Measurements from ENCODE around the gene CADPS. TPM values are rescaled to one million over a fixed set of nuclear protein-coding genes. Genes with fewer than 3 reads are reported as not detected.

CADPS gene
- total and polyA plus RNA-seq, 5 donors from 2014 or later: not detected

- Mint-ChIP-seq H3K4me1 (no peaks in the 10 kb centered on the region), H3K27ac (no peak overlapping the region), H3K4me3 (no peak overlapping the region), H3K9me3 (peaks cover 0 to 6% (median 0%) of the 10 kb centered on the region in 7 donors), H3K36me3 (no peaks in the 10 kb centered on the region), H3K27me3 (peaks cover 2% of the 10 kb centered on the region)
- H3K36me3 ChIP-seq (ENCODE audit: control insufficient read depth, insufficient read depth, low read length): no peaks in the 10 kb centered on the region
- DNase-seq: no peak
- H3K4me3 ChIP-seq (ENCODE audit: low read depth, low read length): no peak overlapping the region
- no peaks in the 10 kb centered on the region for H3K9me3 ChIP-seq (ENCODE audit: control insufficient read depth in 2 of 2, low read length in 2 of 2)
- ATAC-seq (ENCODE audit: low read depth in 2 of 2): no peak
- no peaks in the 10 kb centered on the region for H3K27me3 ChIP-seq (ENCODE audit: control insufficient read depth, insufficient read depth, low read length)
- H3K4me1 ChIP-seq (ENCODE audit: control insufficient read depth, insufficient read depth, low read length, poor library complexity, severe bottlenecking): no peaks in the 10 kb centered on the region
- no peak overlapping the region for H3K27ac ChIP-seq (ENCODE audit: insufficient read depth, low read length, poor library complexity, severe bottlenecking)
These were observed 519.5 kb downstream of the CADPS start for GRCh38 chr3:62355703-62356102.

Data from CD4-positive, CD25-positive, alpha-beta regulatory T cell (primary cell).